WTC11 (cell line): ENCODE measurements around the gene SBF2.

Source experiments
- ATF6 ChIP-seq: sonication (generic); formaldehyde crosslinking; IDR thresholded peaks from 2 replicates; pipeline ENCODE4 v1.8.1; 2023; ENCODE audit warnings: mild to moderate bottlenecking, missing genetic modification reagents
- CTCF ChIP-seq: fragments of 200-600 bp; IDR thresholded peaks from 2 replicates; pipeline ENCODE4 v1.8.0; 2022; ENCODE audit warnings: antibody characterized with exemption
- ESRRA ChIP-seq: sonication (generic); formaldehyde crosslinking; IDR thresholded peaks from 2 replicates; pipeline ENCODE4 v1.8.1; 2022; ENCODE audit warnings: mild to moderate bottlenecking, missing genetic modification reagents, borderline replicate concordance
- ETV6 ChIP-seq: sonication (generic); formaldehyde crosslinking; IDR thresholded peaks from 2 replicates; pipeline ENCODE4 v1.8.1; 2022; ENCODE audit warnings: mild to moderate bottlenecking, missing genetic modification reagents
- HMGXB4 ChIP-seq: sonication (generic); formaldehyde crosslinking; IDR thresholded peaks from 2 replicates; pipeline ENCODE4 v1.8.1; 2023; ENCODE audit warnings: mild to moderate bottlenecking, moderate library complexity, missing genetic modification reagents
- NR1H2 ChIP-seq: sonication (generic); formaldehyde crosslinking; IDR thresholded peaks from 2 replicates; pipeline ENCODE4 v1.9.0; 2021; ENCODE audit warnings: mild to moderate bottlenecking, moderate library complexity, missing genetic modification reagents
- SMAD3 ChIP-seq: sonication (generic); formaldehyde crosslinking; IDR thresholded peaks from 2 replicates; pipeline ENCODE4 v1.8.0; 2022; ENCODE audit warnings: missing genetic modification reagents, mild to moderate bottlenecking, borderline replicate concordance
- SOX15 ChIP-seq: fragments of 250-450 bp; sonication (Bioruptor Pico); IDR thresholded peaks from 2 replicates; pipeline ENCODE4 v1.9.0; 2021; ENCODE audit warnings: mild to moderate bottlenecking
- TCF7 ChIP-seq: sonication (generic); formaldehyde crosslinking; IDR thresholded peaks from 2 replicates; pipeline ENCODE4 v1.8.0; 2022; ENCODE audit warnings: mild to moderate bottlenecking, low read depth, missing genetic modification reagents, moderate library complexity
- TP53 ChIP-seq: sonication (generic); formaldehyde crosslinking; IDR thresholded peaks from 2 replicates; pipeline ENCODE4 v1.8.1; 2023; ENCODE audit warnings: mild to moderate bottlenecking, missing genetic modification reagents
- USF2 ChIP-seq: sonication (generic); formaldehyde crosslinking; IDR thresholded peaks from 2 replicates; pipeline ENCODE4 v1.8.1; 2023; ENCODE audit warnings: mild to moderate bottlenecking, missing genetic modification reagents, moderate library complexity
- ZNF396 ChIP-seq: fragments of 250-450 bp; sonication (Bioruptor Pico); IDR thresholded peaks from 2 replicates; pipeline ENCODE4 v1.8.0; 2021; ENCODE audit warnings: mild to moderate bottlenecking, moderate library complexity, borderline replicate concordance
- ZNF423 ChIP-seq: fragments of 250-450 bp; sonication (Bioruptor Pico); IDR thresholded peaks from 2 replicates; pipeline ENCODE4 v2.1.2; 2022; ENCODE audit warnings: mild to moderate bottlenecking, moderate library complexity

GRCh38 chr11:10080138-10080537 lies 213.9 kb downstream of the SBF2 start:
- TF ChIP-seq HMGXB4 (CRISPR knock-in tag), result no peak
- TF ChIP-seq TCF7 (CRISPR knock-in tag), result no peak
- TF ChIP-seq ATF6, result no peak
- TF ChIP-seq NR1H2 (CRISPR knock-in tag), result no peak
- TF ChIP-seq CTCF, result no peak
- no peak for TF ChIP-seq ZNF423 (CRISPR knock-in tag)
- TF ChIP-seq ZNF396, result no peak
- TF ChIP-seq ESRRA (CRISPR knock-in tag), result no peak
- no peak for TF ChIP-seq SMAD3 (CRISPR knock-in tag)
- TF ChIP-seq USF2, result no peak
- no peak for TF ChIP-seq ETV6 (CRISPR knock-in tag)
- no peak for TF ChIP-seq TP53
- TF ChIP-seq SOX15 (CRISPR knock-in tag), result no peak
